GM12874 (cell line): ENCODE data around the gene AFG3L2.

Source experiments
- CTCF ChIP-seq: IDR thresholded peaks from 2 replicates; pipeline ENCODE4 v1.5.1; 2011; ENCODE audit warnings: low read depth, mild to moderate bottlenecking, control low read depth, low read length, moderate library complexity; ENCODE audit not compliant: insufficient read depth

AFG3L2 gene

GRCh38 chr18:12346240-12346565, 30.8 kb downstream of the AFG3L2 start:
- no peak for TF ChIP-seq CTCF

GRCh38 chr18:12345491-12346239, 31.4 kb downstream of the AFG3L2 start:
- TF ChIP-seq CTCF: no peak

- TF ChIP-seq CTCF: no peak
These were observed 34.4 kb downstream of the AFG3L2 start for GRCh38 chr18:12342661-12343060.

- no peak for TF ChIP-seq CTCF
These were observed 35.9 kb downstream of the AFG3L2 start for GRCh38 chr18:12340945-12341660.

GRCh38 chr18:12338382-12338781, 38.6 kb downstream of the AFG3L2 start:
- no peak for TF ChIP-seq CTCF

- TF ChIP-seq CTCF: no peak
These were observed 40.1 kb downstream of the AFG3L2 start for GRCh38 chr18:12336887-12337286.

- TF ChIP-seq CTCF: no peak
These were observed 40.8 kb downstream of the AFG3L2 start for GRCh38 chr18:12336171-12336613.
